Endothelial cell of umbilical vein (primary cell): ENCODE results near the gene STK10. TPM values are rescaled to one million over a fixed set of nuclear protein-coding genes. Genes with fewer than 3 reads are reported as not detected.

Experiments used
- BruUV-seq: library from RNA; stranded (reverse); fragments of 400-500 nt; replicated peaks from 2 replicates; lab custom pipeline; 2021; lab: Mats Ljungman, UMichigan
- CTCF ChIA-PET: fragments of 300-600, 350-600 bp; sonication (Branson Sonifier 250); formaldehyde crosslinking; loops from one replicate; lab custom pipeline; 2021; ENCODE audit warnings: antibody characterized with exemption, inconsistent platforms; lab: Charles Lee
- POLR2A ChIA-PET: fragments of 300-600, 350-600 bp; sonication (Branson Sonifier 250); formaldehyde crosslinking; loops from one replicate; lab custom pipeline; 2021; ENCODE audit warnings: antibody characterized with exemption, inconsistent platforms; lab: Charles Lee
- DNase-seq: peaks from one replicate; pipeline ENCODE4 v3.0.0-alpha.2; 2011; ENCODE audit warnings: low read depth, low spot score
- FAIRE-seq: peaks from 2 replicates; lab custom pipeline; 2011; peaks lifted over from hg19 to GRCh38; lab: Jason Lieb, UNC
- H2AFZ ChIP-seq: 2 replicates; pipeline ENCODE4 v1.6.0; 2012; ENCODE audit warnings: low read depth, low read length, control low read depth, inconsistent platforms
- H3K27ac ChIP-seq: 2 replicates; pipeline ENCODE4 v1.5.1; 2011; ENCODE audit warnings: low read depth, mild to moderate bottlenecking, control low read depth, low read length, moderate library complexity; ENCODE audit not compliant: insufficient read depth
- H3K27me3 ChIP-seq, 2 experiments: 2 replicates each; pipeline versions ENCODE4 v1.6.0 to v1.6.1; 2011; ENCODE audit warnings: low read length in 2 of 2, mixed read lengths in 1 of 2; ENCODE audit not compliant: control insufficient read depth in 2 of 2, insufficient read depth in 2 of 2
- H3K36me3 ChIP-seq, 2 experiments: 2 replicates in 1 of 2; 3 replicates in 1 of 2; pipeline ENCODE4 v1.5.1; 2011; ENCODE audit warnings: low read length in 2 of 2, mild to moderate bottlenecking in 1 of 2, moderate library complexity in 1 of 2; ENCODE audit not compliant: control insufficient read depth in 2 of 2, insufficient read depth in 2 of 2; ENCODE audit errors: extremely low read depth in 1 of 2
- H3K4me1 ChIP-seq: 3 replicates; pipeline ENCODE4 v1.5.1; 2011; ENCODE audit warnings: mild to moderate bottlenecking, low read length; ENCODE audit not compliant: control insufficient read depth, insufficient read depth; ENCODE audit errors: extremely low read depth
- H3K4me2 ChIP-seq: 2 replicates; pipeline ENCODE4 v1.6.1; 2011; ENCODE audit warnings: low read length, control low read depth, mixed read lengths; ENCODE audit not compliant: insufficient read depth
- H3K4me3 ChIP-seq, 3 experiments: fragments of 200-600 bp in 1 of 3; sonication (generic), shearing (Covaris generic) in 1 of 3; replicated peaks in 1 of 3; 2 replicates each; pipeline ENCODE4 v1.5.1; 2011 to 2016; ENCODE audit warnings: control low read depth in 3 of 3, low read length in 3 of 3, mild to moderate bottlenecking in 2 of 3, inconsistent platforms in 1 of 3, low read depth in 1 of 3, moderate library complexity in 1 of 3; ENCODE audit not compliant: insufficient read depth in 1 of 3
- H3K79me2 ChIP-seq: 2 replicates; pipeline ENCODE4 v1.6.0; 2012; ENCODE audit warnings: low read length, inconsistent platforms; ENCODE audit not compliant: control insufficient read depth, insufficient read depth
- H3K9ac ChIP-seq: replicated peaks from 2 replicates; pipeline ENCODE3; 2011; ENCODE audit warnings: low read length, control low read depth; ENCODE audit not compliant: insufficient read depth; ENCODE audit errors: extremely low read depth
- H3K9me1 ChIP-seq: replicated peaks from 3 replicates; pipeline ENCODE4 v1.6.0; 2011; ENCODE audit warnings: mild to moderate bottlenecking, low read length; ENCODE audit not compliant: control insufficient read depth, insufficient read depth; ENCODE audit errors: extremely low read depth
- H3K9me3 ChIP-seq: replicated peaks from 2 replicates; pipeline ENCODE4 v1.5.1; 2012; ENCODE audit warnings: low read length, inconsistent platforms; ENCODE audit not compliant: control insufficient read depth, insufficient read depth
- H4K20me1 ChIP-seq: replicated peaks from 2 replicates; pipeline ENCODE3; 2011; ENCODE audit warnings: mild to moderate bottlenecking, low read length; ENCODE audit not compliant: control insufficient read depth, insufficient read depth; ENCODE audit errors: extremely low read depth
- EZH2 ChIP-seq: IDR thresholded peaks from 2 replicates; pipeline ENCODE4 v1.6.1; 2012; ENCODE audit warnings: borderline replicate concordance, low read depth, mild to moderate bottlenecking, moderate library complexity, low read length, inconsistent platforms; ENCODE audit not compliant: severe bottlenecking
- FOS ChIP-seq: IDR thresholded peaks from 2 replicates; pipeline ENCODE4 v1.6.1; 2011; ENCODE audit warnings: mild to moderate bottlenecking, low read length, moderate library complexity, borderline replicate concordance; ENCODE audit not compliant: insufficient read depth
- GATA2 ChIP-seq: IDR thresholded peaks from 2 replicates; pipeline ENCODE4 v1.7.0; 2011; ENCODE audit warnings: low read depth, mild to moderate bottlenecking, moderate library complexity, mixed read lengths, low read length; ENCODE audit not compliant: insufficient read length, insufficient read depth
- JUN ChIP-seq: IDR thresholded peaks from 2 replicates; pipeline ENCODE4 v1.6.1; 2011; ENCODE audit warnings: borderline replicate concordance, low read depth; ENCODE audit not compliant: insufficient read length, insufficient read depth
- MAX ChIP-seq: IDR thresholded peaks from 2 replicates; pipeline ENCODE4 v1.6.1; 2011; ENCODE audit not compliant: insufficient read depth, insufficient read length
- MYC ChIP-seq: IDR thresholded peaks from one replicate; pipeline ENCODE4 v1.6.1; 2011; ENCODE audit warnings: mild to moderate bottlenecking, low read depth, low read length
- POLR2A ChIP-seq: IDR thresholded peaks from 2 replicates; pipeline ENCODE4 v1.6.1; 2012; ENCODE audit warnings: low read depth, mild to moderate bottlenecking, control low read depth, low read length
- POLR2AphosphoS5 ChIP-seq: IDR thresholded peaks from 2 replicates; pipeline ENCODE4 v1.6.1; 2012; ENCODE audit warnings: low read depth, mild to moderate bottlenecking, control low read depth, low read length, moderate library complexity; ENCODE audit not compliant: insufficient read depth
- dilution Hi-C: fragments of 300-500 bp; cut with MboI; formaldehyde crosslinking; loops from one replicate; pipeline ENCODE4 v1.15.0; 2019; ENCODE audit warnings: low sequenced_read_pairs; ENCODE audit not compliant: extremely low pct_ligation_motif_present
- intact Hi-C: fragments of 100-400 bp; cut with micrococcal nuclease; formaldehyde crosslinking; loops from one replicate; pipeline ENCODE4 v1.10.0; 2022
- polyA plus RNA-seq, 4 experiments: library from polyadenylated mRNA; depleted of rRNA in 3 of 4; stranded (reverse) in 3 of 4; unstranded in 1 of 4; fragments of >200 nt; gene quantifications; 2 replicates each; pipeline versions ENCODE4 v1.2.1 to v1.2.3, GENCODE V29; 2011 to 2012; ENCODE audit warnings: missing spikeins in 1 of 4
- total RNA-seq: library from RNA; stranded (reverse); gene quantifications from 2 replicates; pipeline ENCODE4 v1.2.3, GENCODE V29; 2021
- TF ChIP-seq, protein P1 (sequence below), 2 donors: IDR thresholded peaks; 1 replicate in 1 of 2; 2 replicates in 1 of 2; pipeline ENCODE4 v1.5.1; 2011; ENCODE audit warnings: low read length in 2 of 2, mild to moderate bottlenecking in 2 of 2, moderate library complexity in 2 of 2, control low read depth in 1 of 2, inconsistent platforms in 1 of 2, low read depth in 1 of 2; ENCODE audit not compliant: insufficient read depth in 1 of 2; ENCODE audit errors: extremely low read depth in 1 of 2

STK10 gene
- total and polyA plus RNA-seq, 2 donors (not counting 3 experiments of a cell fraction or from before 2014, with no cell fraction given), result 16.9 to 47.2 TPM

DNA sequence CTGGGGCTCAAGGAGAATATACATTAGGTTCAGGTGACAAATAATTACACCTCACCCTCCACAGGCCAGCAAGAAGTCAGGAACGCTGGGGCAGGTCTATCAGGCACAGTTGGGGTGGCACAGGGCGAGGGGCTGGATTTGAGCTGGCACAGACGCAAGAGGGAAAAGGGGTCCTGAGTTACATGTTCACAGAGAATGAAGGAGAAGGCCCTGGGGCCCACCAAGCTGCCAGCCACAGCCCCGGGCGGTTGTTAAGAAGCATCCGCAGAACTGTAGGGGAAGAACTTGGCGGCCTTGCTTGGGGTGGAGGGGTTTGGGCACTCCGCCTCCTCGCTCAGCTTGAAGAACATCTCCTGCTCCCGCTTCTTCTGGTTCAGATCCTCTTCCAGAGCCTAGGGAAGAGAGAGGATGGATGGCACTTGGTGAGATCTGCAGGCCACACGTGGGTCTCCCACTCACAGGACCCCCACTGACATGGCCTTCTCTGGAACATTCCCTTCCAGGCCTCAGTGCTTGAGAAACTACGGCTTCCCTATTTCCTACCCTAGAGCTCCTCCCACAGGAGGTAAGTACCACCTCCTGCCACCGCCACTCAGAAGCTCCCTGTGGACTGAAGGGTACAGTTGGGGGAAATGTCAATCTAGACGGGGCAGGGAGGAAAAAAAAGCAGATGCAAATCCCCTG is 143.3 kb downstream of the STK10 start:
- CTCF ChIA-PET, result interaction anchor here (0.7 to 1.0 kb wide), 2 partner anchors 133 to 143 kb away, joined by 3 to 4 read pairs; partner anchors contain the start of gene STK10
- BruUV-seq, result no TSS peak
- Histone ChIP-seq H3K4me3 (no peak overlapping the region), H3K79me2 (no peaks in the 10 kb centered on the region), H3K9ac (no peak overlapping the region), H3K27ac (no peak overlapping the region), H4K20me1 (peaks cover 2% of the 10 kb centered on the region), H3K9me1 (no peaks in the 10 kb centered on the region), H3K27me3 (no peaks in the 10 kb centered on the region), H3K4me1 (peaks cover 19% of the 10 kb centered on the region), H3K9me3 (no peaks in the 10 kb centered on the region), H3K36me3 (peaks cover 0 to 3% of the 10 kb centered on the region in 2 experiments), H2AFZ (no peak overlapping the region), H3K4me2 (no peak overlapping the region)
- no peak for DNase-seq
- FAIRE-seq, result no peak
- POLR2A ChIA-PET, result no interaction called here
- dilution Hi-C loops, result no loop called here
- intact Hi-C loops, result loop anchor here (10.0 kb wide), 2 partner anchors 410 to 560 kb away; no protein-coding TSS in a partner anchor
- TF ChIP-seq GATA2, result no peak
- no peak for TF ChIP-seq POLR2AphosphoS5
- no peak for TF ChIP-seq MYC
- TF ChIP-seq, protein P1, sequence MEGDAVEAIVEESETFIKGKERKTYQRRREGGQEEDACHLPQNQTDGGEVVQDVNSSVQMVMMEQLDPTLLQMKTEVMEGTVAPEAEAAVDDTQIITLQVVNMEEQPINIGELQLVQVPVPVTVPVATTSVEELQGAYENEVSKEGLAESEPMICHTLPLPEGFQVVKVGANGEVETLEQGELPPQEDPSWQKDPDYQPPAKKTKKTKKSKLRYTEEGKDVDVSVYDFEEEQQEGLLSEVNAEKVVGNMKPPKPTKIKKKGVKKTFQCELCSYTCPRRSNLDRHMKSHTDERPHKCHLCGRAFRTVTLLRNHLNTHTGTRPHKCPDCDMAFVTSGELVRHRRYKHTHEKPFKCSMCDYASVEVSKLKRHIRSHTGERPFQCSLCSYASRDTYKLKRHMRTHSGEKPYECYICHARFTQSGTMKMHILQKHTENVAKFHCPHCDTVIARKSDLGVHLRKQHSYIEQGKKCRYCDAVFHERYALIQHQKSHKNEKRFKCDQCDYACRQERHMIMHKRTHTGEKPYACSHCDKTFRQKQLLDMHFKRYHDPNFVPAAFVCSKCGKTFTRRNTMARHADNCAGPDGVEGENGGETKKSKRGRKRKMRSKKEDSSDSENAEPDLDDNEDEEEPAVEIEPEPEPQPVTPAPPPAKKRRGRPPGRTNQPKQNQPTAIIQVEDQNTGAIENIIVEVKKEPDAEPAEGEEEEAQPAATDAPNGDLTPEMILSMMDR (IDR thresholded peaks at IDR 0.05; ENCODE audit: extremely low read depth in 1 of 2, insufficient read depth in 1 of 2, low read depth in 1 of 2, low read length in 2 of 2), result no peak
- no peak for TF ChIP-seq FOS
- TF ChIP-seq EZH2, result no peak
- TF ChIP-seq POLR2A, result no peak
- TF ChIP-seq JUN, result no peak
- TF ChIP-seq MAX, result no peak
